Measurements from ENCODE around the gene ULK1.
A peak's percentile ranks its signal among the peaks of the same experiment; 100 is the strongest.

Gene ULK1

DNA sequence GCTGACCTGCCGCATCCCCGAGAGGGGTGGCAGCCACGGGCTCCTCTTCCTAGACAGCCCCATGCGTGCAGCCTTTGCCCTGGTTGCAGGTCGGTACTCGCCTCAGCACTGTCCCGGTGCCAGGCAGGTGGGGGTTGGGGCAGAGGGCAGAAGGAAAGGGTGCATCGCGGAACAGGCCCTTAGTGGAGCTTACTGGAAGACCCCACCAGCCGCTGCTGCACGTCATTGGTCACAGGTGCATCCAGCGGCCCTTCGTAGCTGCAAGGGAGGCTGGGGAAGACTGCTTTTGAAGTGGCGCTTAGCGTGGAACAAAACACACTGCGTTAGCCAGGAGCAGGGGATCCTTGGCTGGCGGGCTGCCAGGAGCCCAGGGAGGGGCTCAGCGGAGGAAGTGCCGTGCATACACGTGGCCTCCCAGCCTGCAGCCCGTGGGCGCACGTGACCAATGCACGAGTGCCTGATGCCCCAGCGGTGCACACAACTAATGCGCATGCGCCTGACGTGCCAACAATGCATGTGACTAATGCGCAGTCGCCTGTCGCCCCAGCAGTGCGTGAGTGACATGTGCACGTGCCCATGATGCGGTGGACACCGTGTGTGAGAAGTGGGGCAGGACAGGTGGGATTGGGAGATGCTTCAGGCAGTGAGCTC, 50.3 kb downstream of the ULK1 start (continued):
- TF ChIP-seq, protein P1, sequence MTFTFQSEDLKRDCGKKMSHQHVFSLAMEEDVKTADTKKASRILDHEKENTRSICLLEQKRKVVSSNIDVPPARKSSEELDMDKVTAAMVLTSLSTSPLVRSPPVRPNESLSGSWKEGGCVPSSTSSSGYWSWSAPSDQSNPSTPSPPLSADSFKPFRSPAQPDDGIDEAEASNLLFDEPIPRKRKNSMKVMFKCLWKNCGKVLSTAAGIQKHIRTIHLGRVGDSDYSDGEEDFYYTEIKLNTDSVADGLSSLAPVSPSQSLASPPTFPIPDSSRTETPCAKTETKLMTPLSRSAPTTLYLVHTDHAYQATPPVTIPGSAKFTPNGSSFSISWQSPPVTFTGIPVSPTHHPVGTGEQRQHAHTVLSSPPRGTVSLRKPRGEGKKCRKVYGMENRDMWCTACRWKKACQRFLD (tag by site-specific recombination; IDR thresholded peaks at IDR 0.05) = no peak
- TF ChIP-seq ZNF610 (tag by site-specific recombination; IDR thresholded peaks at IDR 0.05; ENCODE audit: borderline replicate concordance) (no peak), SP7 (tag by site-specific recombination; IDR thresholded peaks at IDR 0.05) (0 out of 2 replicates have a peak, but pooled peaks have one; percentile 11), ZNF133 (tag by site-specific recombination; IDR thresholded peaks at IDR 0.05) (no peak), GLI2 (tag by site-specific recombination; IDR thresholded peaks at IDR 0.05; ENCODE audit: borderline replicate concordance, low read depth) (no peak), TRIM28 (IDR thresholded peaks at IDR 0.05; ENCODE audit: borderline replicate concordance, low read length) (peak; percentile 62; the same call in 1 of the 2 replicates)
- TF ChIP-seq, protein P2, sequence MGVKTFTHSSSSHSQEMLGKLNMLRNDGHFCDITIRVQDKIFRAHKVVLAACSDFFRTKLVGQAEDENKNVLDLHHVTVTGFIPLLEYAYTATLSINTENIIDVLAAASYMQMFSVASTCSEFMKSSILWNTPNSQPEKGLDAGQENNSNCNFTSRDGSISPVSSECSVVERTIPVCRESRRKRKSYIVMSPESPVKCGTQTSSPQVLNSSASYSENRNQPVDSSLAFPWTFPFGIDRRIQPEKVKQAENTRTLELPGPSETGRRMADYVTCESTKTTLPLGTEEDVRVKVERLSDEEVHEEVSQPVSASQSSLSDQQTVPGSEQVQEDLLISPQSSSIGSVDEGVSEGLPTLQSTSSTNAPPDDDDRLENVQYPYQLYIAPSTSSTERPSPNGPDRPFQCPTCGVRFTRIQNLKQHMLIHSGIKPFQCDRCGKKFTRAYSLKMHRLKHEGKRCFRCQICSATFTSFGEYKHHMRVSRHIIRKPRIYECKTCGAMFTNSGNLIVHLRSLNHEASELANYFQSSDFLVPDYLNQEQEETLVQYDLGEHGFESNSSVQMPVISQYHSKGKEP (tag by site-specific recombination; IDR thresholded peaks at IDR 0.05) = peak; percentile 80

DNA sequence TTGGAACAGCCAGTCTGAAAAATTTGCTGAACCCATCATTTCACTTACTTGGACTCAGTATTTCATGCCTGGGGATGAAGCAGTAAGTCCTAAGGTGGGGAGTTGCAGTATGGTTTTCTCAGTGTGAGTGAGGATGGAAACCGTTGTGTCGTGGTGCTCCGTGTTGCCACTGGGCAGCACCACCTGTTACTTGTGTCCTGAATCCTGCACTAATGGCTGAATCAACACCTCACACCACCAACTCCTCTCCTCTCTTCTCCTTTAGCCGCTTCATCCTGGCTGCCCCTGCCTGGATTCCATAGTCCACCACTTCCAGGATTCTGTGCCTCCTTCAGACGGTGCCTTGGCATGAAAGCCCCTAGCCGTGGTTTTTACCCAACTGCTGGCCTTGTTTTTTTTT, 52.3 kb downstream of the ULK1 start:
- TF ChIP-seq SP3 (tag by site-specific recombination; IDR thresholded peaks at IDR 0.05) (no peak), SCRT1 (tag by site-specific recombination; IDR thresholded peaks at IDR 0.05; ENCODE audit: borderline replicate concordance) (0 out of 2 replicates have a peak, but pooled peaks have one; percentile 11), SCRT2 (tag by site-specific recombination; IDR thresholded peaks at IDR 0.05) (peak; percentile 82), ZNF600 (tag by site-specific recombination; IDR thresholded peaks at IDR 0.05) (peak; percentile 27; the same call in 1 of the 2 replicates), ZBTB48 (tag by site-specific recombination; IDR thresholded peaks at IDR 0.05) (peak; percentile 37; the same call in 1 of the 2 replicates), ZNF23 (tag by site-specific recombination; IDR thresholded peaks at IDR 0.05; ENCODE audit: borderline replicate concordance) (no peak)
- TF ChIP-seq, protein P3, sequence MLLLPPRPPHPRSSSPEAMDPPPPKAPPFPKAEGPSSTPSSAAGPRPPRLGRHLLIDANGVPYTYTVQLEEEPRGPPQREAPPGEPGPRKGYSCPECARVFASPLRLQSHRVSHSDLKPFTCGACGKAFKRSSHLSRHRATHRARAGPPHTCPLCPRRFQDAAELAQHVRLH (tag by site-specific recombination; IDR thresholded peaks at IDR 0.05) = no peak
- Histone ChIP-seq H3K4me1 (ENCODE audit: control insufficient read depth, insufficient read depth, low read length) (no peaks in the 10 kb centered on the region), H3K4me3 (ENCODE audit: low read depth, low read length) (no peak overlapping the region), H3K36me3 (ENCODE audit: control insufficient read depth in 2 of 2, insufficient read depth in 1 of 2, low read length in 2 of 2) (peaks cover 7 to 30% of the 10 kb centered on the region in 2 experiments; a peak in 2 of 3 replicates), H3K9me3 (ENCODE audit: control insufficient read depth, insufficient read depth, low read depth, low read length) (no peaks in the 10 kb centered on the region), H3K27ac (ENCODE audit: extremely low read depth, low read depth, low read length) (no peak overlapping the region)
- CTCF ChIA-PET = no interaction called here
- POLR2A ChIA-PET = interaction anchor here (1.7 kb wide), 1 partner anchor 11 kb away, joined by 8 read pairs; no protein-coding TSS in a partner anchor

DNA sequence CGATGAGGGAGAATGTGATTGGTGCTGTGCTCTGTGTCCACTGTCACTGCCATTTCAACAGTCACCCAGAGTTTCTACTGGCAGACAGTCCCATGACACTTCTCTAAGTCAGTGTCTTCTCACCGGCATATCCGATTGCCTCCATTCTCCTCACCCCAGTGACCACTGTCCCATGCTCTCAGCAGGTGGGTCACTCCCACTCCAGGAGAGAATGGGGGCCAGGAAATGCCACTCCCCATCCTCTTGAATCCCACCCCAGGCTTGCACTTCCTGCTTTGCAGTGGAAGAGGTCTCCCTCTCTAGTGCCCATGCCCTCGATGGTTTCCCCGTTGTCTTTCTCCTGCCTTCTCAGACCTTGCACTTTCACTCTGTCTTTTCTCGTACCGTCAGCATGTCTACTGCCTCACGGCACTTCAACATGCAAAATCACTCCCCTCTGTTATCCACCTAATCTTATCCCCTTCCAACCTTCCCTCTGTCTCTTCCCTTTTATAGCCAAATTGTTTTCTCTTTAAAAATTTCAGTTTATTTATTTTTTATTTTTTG, 53.1 kb downstream of the ULK1 start:
- ChIA-PET POLR2A (no interaction called here), CTCF (no interaction called here)
- H3K4me1 ChIP-seq (ENCODE audit: control insufficient read depth, insufficient read depth, low read length) = no peaks in the 10 kb centered on the region
- no peak overlapping the region for H3K4me3 ChIP-seq (ENCODE audit: low read depth, low read length)
- no peaks in the 10 kb centered on the region for H3K9me3 ChIP-seq (ENCODE audit: control insufficient read depth, insufficient read depth, low read depth, low read length)
- no peak overlapping the region for H3K27ac ChIP-seq (ENCODE audit: extremely low read depth, low read depth, low read length)
- H3K36me3 ChIP-seq (ENCODE audit: control insufficient read depth in 2 of 2, insufficient read depth in 1 of 2, low read length in 2 of 2) = peaks cover 7 to 23% of the 10 kb centered on the region in 2 experiments; a peak in 2 of 3 replicates
- TF ChIP-seq, protein P4, sequence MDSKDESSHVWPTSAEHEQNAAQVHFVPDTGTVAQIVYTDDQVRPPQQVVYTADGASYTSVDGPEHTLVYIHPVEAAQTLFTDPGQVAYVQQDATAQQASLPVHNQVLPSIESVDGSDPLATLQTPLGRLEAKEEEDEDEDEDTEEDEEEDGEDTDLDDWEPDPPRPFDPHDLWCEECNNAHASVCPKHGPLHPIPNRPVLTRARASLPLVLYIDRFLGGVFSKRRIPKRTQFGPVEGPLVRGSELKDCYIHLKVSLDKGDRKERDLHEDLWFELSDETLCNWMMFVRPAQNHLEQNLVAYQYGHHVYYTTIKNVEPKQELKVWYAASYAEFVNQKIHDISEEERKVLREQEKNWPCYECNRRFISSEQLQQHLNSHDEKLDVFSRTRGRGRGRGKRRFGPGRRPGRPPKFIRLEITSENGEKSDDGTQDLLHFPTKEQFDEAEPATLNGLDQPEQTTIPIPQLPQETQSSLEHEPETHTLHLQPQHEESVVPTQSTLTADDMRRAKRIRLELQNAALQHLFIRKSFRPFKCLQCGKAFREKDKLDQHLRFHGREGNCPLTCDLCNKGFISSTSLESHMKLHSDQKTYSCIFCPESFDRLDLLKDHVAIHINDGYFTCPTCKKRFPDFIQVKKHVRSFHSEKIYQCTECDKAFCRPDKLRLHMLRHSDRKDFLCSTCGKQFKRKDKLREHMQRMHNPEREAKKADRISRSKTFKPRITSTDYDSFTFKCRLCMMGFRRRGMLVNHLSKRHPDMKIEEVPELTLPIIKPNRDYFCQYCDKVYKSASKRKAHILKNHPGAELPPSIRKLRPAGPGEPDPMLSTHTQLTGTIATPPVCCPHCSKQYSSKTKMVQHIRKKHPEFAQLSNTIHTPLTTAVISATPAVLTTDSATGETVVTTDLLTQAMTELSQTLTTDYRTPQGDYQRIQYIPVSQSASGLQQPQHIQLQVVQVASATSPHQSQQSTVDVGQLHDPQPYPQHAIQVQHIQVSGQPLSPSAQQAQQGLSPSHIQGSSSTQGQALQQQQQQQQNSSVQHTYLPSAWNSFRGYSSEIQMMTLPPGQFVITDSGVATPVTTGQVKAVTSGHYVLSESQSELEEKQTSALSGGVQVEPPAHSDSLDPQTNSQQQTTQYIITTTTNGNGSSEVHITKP (tag by site-specific recombination; IDR thresholded peaks at IDR 0.05) = peak; percentile 69
- TF ChIP-seq PRDM1 (tag by site-specific recombination; IDR thresholded peaks at IDR 0.05) (peak; percentile 95), ZNF366 (tag by site-specific recombination; conservative IDR thresholded peaks at IDR 0.05) (0 out of 2 replicates have a peak, but pooled peaks have one; percentile 10), ZNF140 (tag by site-specific recombination; IDR thresholded peaks at IDR 0.05) (no peak), ZBTB17 (tag by site-specific recombination; IDR thresholded peaks at IDR 0.05) (peak; percentile 29; the same call in 1 of the 2 replicates), WT1 (tag by site-specific recombination; IDR thresholded peaks at IDR 0.05) (peak; percentile 14; the same call in 1 of the 2 replicates), MYNN (tag by site-specific recombination; IDR thresholded peaks at IDR 0.05; ENCODE audit: borderline replicate concordance) (no peak), SP2 (tag by site-specific recombination; IDR thresholded peaks at IDR 0.05) (peak; percentile 42), GFI1B (tag by site-specific recombination; IDR thresholded peaks at IDR 0.05) (no peak), ZNF610 (tag by site-specific recombination; IDR thresholded peaks at IDR 0.05; ENCODE audit: borderline replicate concordance) (no peak)
- TF ChIP-seq, protein P5, sequence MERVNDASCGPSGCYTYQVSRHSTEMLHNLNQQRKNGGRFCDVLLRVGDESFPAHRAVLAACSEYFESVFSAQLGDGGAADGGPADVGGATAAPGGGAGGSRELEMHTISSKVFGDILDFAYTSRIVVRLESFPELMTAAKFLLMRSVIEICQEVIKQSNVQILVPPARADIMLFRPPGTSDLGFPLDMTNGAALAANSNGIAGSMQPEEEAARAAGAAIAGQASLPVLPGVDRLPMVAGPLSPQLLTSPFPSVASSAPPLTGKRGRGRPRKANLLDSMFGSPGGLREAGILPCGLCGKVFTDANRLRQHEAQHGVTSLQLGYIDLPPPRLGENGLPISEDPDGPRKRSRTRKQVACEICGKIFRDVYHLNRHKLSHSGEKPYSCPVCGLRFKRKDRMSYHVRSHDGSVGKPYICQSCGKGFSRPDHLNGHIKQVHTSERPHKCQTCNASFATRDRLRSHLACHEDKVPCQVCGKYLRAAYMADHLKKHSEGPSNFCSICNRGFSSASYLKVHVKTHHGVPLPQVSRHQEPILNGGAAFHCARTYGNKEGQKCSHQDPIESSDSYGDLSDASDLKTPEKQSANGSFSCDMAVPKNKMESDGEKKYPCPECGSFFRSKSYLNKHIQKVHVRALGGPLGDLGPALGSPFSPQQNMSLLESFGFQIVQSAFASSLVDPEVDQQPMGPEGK (tag by site-specific recombination; IDR thresholded peaks at IDR 0.05) = 0 out of 2 replicates have a peak, but pooled peaks have one; percentile 26
